ENCODE measurements around the gene PTPN6. TPM values are rescaled to one million over a fixed set of nuclear protein-coding genes. Genes with fewer than 3 reads are reported as not detected.

The PTPN6 gene
- total and polyA plus RNA-seq, 10 of the 15 experiments (the other 5 are each of a cell fraction or from before 2014, with no cell fraction given), result 229 to 457 (median 370) TPM

GRCh38 chr12:6946920-6947374, 4.2 kb upstream of the PTPN6 start:
- intact Hi-C loops (cut with micrococcal nuclease; ENCODE audit: unreplicated experiment), result no loop called here
- Histone ChIP-seq H4K20me1 (ENCODE audit: control insufficient read depth, insufficient read depth) (no peaks in the 10 kb centered on the region), H2AFZ (ENCODE audit: control insufficient read depth, low read depth, low read length) (no peak overlapping the region), H3K27ac (ENCODE audit: control insufficient read depth, insufficient read depth) (peak overlapping the region; percentile 91), H3K4me2 (ENCODE audit: control insufficient read depth, insufficient read depth) (peak overlapping the region; percentile 61), H3K27me3 (replicated peaks in 1 of 2; ENCODE audit: control insufficient read depth in 2 of 2, insufficient read depth in 2 of 2, low read length in 1 of 2) (no peaks in the 10 kb centered on the region), H3K9me3 (replicated peaks; ENCODE audit: control insufficient read depth, insufficient read depth, low read length) (no peaks in the 10 kb centered on the region), H3K36me3 (ENCODE audit: control insufficient read depth in 2 of 2, insufficient read depth in 2 of 2, low read length in 1 of 2) (peaks cover 0 to 8% of the 10 kb centered on the region in 2 experiments; a peak in 1 of 4 replicates), H3K4me1 (ENCODE audit: control insufficient read depth, insufficient read depth, low read length) (peaks cover 51% of the 10 kb centered on the region), H3K79me2 (ENCODE audit: control insufficient read depth, insufficient read depth, low read length) (peaks cover 52% of the 10 kb centered on the region), H3K9ac (ENCODE audit: control insufficient read depth, insufficient read depth, low read length) (peak overlapping the region; percentile 90), H3K4me3 (peak overlapping the region; percentile 78)
- ATAC-seq (no peak), DNase-seq (ENCODE audit: low read depth, low spot score) (no peak), FAIRE-seq (no peak)
- ChIA-PET POLR2A (interaction anchor here (0.7 to 17.8 kb wide), 10 partner anchors 9 to 163 kb away, joined by 3 to 524 read pairs (median 4); partner anchors contain the start of genes C1RL, CDCA3, LPCAT3 and USP5), RAD21 (ENCODE audit: unreplicated experiment) (interaction anchor here (0.6 to 7.0 kb wide), 8 partner anchors 13 to 163 kb away, joined by 3 to 426 read pairs (median 5); partner anchors contain the start of genes C1RL and LPCAT3), SMC1A (ENCODE audit: uncharacterized antibody, unreplicated experiment) (interaction anchor here (0.6 to 11.6 kb wide), 6 partner anchors 13 to 165 kb away, joined by 3 to 395 read pairs (median 36); partner anchors contain the start of gene C1RL), CTCF (interaction anchor here (0.8 to 11.6 kb wide), 10 partner anchors 14 to 165 kb away, joined by 3 to 645 read pairs (median 14); partner anchors contain the start of genes C1R, C1RL and LPCAT3)
- TF ChIP-seq CUX1 (IDR thresholded peaks at IDR 0.05; ENCODE audit: insufficient replicate concordance, low read depth, low read length) (no peak), SPI1 (IDR thresholded peaks at IDR 0.05; ENCODE audit: borderline replicate concordance, insufficient read depth, low read depth, low read length) (peak; percentile 50; the same call in 1 of the 2 replicates), EP300 (IDR thresholded peaks at IDR 0.05; ENCODE audit: borderline replicate concordance in 1 of 2, control insufficient read depth in 1 of 2, low read depth in 2 of 2, low read length in 2 of 2) (0 out of 4 replicates have a peak, but pooled peaks of 1 of the 2 experiments have one; percentile 20), NBN (IDR thresholded peaks at IDR 0.05) (0 out of 2 replicates have a peak, but pooled peaks have one; percentile 7), BCL11A (IDR thresholded peaks at IDR 0.05; ENCODE audit: low read depth, low read length) (no peak), ZNF24 (IDR thresholded peaks at IDR 0.05) (peak; percentile 92), ZNF217 (IDR thresholded peaks at IDR 0.05) (no peak), TCF7 (IDR thresholded peaks at IDR 0.05; ENCODE audit: borderline replicate concordance) (no peak), MYB (IDR thresholded peaks at IDR 0.05; ENCODE audit: borderline replicate concordance, low read depth, low read length) (no peak), IRF5 (IDR thresholded peaks at IDR 0.05; ENCODE audit: borderline replicate concordance) (no peak)
- 22% methylated on average over 8 of the region's 8 CpGs for WGBS (ENCODE audit: insufficient coverage, insufficient replicate concordance, low lambda C conversion rate, missing lambda C conversion rate)
- in situ Hi-C loops (cut with MboI), result no loop called here
- BruUV-seq (replicated peaks), result no TSS peak

Data from GM12878 (cell line).